ENCODE results near the gene TGFBR3L.

Gene TGFBR3L

DNA sequence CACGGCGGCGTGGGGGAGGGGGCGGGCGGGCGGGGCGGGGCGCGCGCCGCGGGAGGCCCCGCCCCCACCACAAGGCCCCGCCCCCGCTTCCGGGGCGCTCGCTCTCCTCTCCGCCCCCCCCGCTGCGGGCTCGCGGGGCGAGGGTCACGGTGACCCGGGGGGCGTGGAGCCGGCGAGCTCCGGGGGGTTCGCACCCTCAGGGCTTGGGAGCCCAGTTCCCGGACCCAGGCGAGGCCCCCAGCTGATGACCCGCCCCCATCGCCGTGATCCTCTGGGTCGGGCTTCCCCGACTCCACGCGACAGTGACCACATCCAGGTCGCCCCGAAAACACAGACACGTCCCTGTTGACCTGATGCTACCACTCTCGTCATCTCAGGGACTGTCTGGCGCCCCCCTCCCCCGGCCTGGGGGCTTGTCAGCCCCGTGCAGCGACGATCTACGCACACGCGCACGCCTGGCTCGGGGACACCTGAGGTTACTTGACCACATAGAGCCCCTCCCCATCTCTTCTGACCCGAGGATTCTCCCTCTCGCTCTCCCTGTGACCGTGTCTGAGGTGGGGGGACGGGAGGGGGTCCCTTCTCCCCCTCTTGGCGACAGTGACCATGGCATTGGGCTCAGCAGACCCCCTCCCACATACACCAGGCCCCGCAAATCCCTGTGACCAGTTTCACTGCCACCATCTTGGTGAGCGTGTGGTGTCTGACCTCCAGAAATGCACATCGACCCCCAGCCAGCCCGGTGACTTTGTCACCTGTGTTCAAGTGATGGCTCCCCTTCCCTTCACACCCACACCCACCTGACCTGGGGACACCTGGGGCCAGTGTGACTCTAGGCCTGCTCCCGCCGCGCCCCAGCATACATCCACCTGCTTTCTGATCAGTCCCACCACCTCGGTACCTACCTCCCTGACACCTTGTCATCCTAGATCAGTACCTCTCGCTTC is 10.3 kb upstream of the TGFBR3L start:
- DNase-seq (ENCODE audit: low read depth): no peak

DNA sequence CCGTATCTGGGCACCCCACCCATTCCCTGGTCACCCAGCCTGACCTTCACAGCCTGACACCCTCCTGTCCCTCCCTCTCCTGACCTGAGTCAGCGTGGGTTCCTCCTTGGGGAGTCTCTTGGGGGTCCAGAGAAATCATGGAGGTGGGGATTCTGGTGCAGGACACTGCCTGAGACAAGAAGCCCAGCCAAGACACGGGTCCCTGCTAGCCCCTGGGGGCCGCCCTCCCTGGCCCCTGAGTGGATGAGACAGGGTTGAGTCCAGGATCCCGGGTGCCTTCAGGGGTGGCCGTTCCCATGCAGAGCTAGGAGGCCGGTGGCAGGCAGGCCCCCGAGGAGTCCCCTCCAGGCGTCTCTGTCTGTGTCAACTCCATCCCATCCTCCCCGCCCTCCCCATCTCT is 9.4 kb upstream of the TGFBR3L start:
- DNase-seq (ENCODE audit: low read depth): no peak

DNA sequence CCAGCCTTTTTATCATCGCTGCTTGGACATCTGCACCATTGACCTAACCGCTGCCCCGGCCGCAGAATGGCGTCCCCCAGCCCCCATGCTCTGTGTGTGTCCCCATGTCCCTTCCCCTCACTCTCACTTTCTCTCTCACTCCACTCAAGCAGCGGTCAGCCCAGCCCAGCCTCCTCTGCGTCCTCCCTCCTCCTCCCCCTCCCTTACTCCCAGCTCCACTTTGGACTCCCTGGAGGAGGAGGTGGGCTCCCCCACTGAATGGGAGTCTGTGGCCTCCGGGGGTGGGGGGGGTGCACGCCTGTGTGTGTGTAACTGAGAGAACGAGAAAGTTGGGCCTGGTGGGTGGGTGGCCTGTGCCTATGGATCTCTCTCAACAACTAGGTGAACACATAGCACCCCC is 8.8 kb upstream of the TGFBR3L start:
- no peak for DNase-seq (ENCODE audit: low read depth)

DNA sequence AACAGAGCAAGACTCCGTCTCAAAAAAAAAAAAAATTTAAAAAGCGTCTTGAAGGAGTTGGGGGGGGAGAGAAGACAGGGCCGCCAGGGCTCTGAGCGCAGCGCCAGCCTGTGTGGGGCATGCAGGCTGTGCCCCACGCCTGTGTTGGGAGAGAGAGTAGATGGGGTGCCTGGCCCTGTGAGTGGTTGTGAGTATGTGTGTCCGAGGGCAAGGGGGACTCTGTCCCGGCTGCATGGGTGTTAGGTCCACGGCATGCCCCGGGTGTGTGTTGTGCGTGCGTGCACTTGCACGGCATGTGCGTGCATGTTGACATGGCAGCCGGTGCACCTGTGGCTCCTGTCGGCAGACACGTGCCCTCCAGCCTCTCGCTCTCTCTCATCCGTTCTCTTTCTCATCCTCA is 7.5 kb upstream of the TGFBR3L start:
- no peak for DNase-seq (ENCODE audit: low read depth)

DNA sequence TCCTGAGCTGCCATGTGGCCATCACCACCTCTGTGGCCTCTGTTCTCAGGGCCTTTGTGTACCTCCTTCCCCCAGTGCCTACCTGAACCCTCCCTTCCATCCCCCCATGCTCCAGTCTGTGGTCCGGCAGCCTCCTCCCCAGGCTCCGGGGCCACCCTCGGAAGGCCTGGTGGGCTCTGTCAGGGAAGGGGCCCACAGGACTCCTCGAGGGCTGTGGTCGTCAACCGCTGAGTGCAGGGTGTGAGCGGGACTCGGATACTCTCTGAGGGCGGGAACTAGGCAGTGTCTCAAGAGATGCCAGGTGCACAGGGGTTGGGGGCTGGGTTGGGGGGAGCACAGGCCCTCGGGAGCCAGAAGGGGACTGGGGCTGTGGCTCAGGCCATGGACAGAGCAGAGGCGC is 7.1 kb upstream of the TGFBR3L start:
- DNase-seq (ENCODE audit: low read depth): no peak

DNA sequence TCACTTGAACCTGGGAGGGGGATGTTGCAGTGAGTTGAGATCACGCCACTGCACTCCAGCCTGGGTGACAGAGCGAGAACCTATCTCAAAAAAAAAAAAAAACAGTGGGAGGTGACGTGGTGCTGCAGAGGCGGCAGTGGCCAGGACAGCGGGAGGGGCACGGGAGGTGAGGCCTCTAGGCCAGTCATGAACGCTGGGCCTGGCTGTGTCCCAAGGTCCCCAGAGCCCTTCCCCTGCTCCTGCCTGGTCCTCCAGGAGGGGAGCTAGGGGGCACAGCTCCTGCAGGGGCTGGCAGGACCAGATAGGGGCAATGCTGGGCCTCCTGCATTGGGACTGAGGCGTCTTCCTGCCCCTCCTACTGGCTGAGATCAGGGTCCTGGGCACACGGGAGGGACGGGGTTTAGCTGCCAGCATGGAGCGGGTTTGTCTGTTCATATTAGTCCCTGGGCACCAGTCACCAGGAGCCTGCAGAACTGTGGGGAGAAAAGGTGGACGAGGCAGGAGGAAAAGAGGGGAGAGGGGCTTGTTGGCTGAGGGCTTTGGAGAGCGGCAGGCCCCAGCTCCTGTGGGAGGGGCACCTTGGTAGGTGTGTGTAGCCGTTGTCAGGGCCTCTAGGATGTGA is 6.4 kb upstream of the TGFBR3L start:
- no peak for DNase-seq (ENCODE audit: low read depth)

DNA sequence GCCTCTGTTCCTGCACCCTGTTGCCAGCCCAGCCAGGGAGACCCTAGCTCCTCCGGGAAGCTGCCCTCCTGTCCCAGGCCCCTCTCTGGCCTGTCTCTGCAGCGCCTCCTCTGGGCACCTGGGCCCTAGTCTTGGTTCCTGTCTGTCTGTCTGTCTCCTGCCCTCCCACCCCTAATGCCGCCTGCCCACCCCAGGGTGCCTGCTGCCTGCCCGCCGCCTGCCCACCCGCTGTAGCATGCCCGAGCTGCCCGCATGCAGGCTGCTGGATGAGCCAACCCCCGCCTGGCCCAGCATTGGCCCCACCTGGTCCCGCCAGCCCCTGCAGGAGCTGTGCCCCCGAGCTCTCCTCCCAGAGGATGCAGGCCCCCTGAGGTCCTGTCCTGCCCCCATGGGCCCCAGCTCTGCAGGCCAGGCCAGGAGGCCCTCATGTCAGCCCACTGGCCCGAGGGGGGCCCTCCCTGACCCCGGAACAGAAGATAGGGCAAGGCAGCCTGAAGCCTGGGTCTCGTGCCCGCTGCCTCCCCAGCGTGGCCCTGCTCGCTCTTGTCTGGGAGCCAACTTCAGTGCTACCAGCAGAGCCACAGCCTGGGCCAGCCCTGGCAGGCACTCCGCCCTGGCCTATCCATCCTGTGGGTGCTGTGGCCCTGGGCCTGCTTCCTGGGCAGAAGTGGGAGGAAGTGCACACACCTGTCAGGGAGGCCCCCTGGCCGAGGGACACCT is 5.7 kb upstream of the TGFBR3L start:
- no peak for DNase-seq (ENCODE audit: low read depth)

DNA sequence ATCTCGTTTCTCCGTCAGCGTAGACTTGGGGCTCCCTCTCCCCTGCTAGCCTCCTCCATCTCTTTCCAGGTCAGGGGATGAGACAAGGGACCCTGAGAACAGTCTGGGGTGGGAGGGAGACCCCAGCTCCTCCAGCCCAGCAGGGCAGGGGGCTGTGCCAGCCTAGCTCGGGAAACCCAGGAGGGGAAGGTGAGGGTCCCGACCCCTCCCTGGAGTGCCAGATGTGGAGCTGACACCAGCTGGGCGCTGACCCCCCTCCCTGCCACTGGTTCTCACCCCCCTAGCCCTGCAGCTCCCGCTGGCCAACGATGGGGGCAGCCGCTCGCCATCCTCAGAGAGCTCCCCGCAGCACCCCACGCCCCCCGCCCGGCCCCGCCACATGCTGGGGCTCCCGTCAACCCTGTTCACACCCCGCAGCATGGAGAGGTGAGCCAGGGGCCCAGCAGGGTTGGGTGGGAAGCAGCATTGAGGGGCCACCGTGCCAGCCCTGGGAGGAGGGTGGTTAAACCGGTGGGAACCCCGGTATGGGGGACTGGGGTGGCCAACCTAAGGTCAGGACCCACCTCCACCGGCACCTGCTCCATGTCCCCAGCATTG is 5.1 kb upstream of the TGFBR3L start:
- no peak for DNase-seq (ENCODE audit: low read depth)

DNA sequence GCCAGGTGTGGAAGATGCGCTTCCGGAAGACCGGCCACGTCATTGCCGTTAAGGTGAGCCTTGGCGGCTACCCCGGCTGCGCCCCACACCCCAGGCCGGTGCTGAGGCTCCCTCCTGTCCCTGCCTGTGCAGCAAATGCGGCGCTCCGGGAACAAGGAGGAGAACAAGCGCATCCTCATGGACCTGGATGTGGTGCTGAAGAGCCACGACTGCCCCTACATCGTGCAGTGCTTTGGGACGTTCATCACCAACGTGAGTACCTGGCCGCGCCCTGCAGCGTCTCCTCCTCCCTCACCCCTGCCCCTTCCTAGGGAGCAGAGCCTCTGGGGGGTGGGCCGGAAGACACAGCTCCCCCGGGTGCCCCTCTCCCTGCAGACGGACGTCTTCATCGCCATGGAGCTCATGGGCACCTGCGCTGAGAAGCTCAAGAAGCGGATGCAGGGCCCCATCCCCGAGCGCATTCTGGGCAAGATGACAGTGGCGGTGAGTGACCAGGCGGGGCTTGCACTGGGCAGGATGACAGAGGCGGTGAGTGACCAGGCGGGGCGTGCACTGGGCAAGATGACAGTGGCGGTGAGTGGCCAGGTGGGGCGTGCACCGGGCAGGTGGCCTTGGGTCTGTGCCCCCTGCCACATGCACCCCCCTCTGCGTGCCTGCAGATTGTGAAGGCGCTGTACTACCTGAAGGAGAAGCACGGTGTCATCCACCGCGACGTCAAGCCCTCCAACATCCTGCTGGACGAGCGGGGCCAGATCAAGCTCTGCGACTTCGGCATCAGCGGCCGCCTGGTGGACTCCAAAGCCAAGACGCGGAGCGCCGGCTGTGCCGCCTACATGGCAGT is 4.1 kb upstream of the TGFBR3L start:
- no peak for DNase-seq (ENCODE audit: low read depth)

DNA sequence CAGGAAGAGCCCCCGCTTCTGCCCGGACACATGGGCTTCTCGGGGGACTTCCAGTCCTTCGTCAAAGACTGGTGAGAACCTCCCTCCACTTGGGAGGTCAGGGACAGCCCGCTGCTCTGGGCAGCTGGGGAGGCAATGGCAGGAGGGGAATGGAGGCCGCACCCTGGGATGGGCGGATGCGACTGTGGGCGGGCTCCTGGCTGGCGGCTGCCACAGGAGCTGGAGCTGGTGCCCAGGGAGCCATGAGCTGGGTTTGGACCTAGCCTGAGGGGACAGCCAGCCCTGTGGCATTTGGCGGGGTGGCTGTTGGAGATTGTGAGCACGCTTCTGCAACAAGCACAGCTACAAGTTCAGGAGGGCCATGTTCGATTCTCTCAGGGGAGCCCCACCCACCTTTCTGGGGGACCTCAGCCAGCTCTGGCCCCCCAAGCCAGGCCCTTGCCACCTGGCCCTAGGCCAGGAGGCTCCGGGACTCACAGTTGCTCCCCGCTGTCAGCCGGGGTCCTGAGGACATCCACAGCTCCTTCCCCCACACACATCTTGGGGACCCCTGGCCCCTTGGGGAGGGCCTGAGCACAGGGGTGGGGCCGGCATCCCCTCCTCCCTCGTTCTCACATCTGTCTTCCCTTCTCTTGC is 3.0 kb upstream of the TGFBR3L start:
- no peak for DNase-seq (ENCODE audit: low read depth)

DNA sequence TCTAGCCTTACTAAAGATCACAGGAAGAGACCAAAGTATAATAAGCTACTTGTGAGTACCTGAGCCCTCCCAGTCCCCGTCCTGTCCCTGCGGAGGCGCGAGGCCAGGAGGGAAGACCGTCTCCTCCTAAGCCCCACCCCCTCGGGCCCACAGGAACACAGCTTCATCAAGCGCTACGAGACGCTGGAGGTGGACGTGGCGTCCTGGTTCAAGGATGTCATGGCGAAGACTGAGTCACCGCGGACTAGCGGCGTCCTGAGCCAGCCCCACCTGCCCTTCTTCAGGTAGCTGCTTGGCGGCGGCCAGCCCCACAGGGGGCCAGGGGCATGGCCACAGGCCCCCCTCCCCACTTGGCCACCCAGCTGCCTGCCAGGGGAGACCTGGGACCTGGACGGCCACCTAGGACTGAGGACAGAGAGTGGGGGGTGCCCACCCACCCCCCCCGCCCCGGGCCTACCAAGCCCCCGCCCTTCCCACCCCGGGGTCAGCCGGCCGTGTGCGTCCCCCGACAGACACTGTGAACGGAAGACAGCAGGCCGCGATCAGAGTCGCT is 2.4 kb upstream of the TGFBR3L start:
- no peak for DNase-seq (ENCODE audit: low read depth)

DNA sequence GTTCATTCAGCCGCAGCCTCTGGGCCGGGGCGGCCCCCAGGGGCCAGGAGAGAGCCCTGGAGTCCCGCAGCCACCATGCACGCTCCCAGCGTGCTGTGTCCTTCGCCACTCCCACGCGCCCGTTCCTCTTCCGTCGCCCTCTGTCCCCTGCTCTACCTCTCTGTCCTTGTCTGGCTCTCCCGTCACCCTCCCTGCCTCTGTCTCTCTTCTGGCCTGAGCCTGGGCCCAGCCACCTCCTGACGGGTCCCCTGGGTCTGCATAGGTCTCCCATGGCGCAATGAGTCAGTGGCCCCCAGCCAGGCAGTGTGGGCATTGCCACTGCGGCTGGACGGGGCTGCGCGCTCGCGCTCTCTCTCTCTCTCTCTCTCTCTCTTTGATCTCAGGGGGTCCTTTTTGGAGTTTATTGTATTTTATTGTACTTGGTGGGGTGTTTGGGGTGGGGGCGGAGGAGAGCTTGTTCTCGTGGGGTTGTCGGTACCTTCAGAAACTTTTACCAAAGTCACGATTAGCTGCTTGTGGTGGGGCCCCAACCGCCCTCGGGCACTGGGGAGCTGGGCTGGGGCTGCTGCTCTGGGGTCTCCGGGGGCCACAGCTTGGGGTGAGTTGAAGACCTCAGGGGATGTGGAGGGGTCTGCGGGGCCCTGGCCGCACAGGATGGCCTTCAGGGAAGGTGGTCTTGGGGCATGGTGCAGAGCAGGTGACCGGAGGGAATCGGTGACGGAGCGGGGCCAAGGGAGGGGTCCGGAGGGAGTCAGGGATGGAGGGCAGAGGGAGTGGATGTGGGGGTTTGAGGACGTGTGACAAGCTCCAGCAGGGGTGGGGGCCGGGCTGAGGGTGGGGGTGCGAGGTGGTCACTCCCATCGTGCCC is 1.7 kb upstream of the TGFBR3L start:
- DNase-seq (ENCODE audit: low read depth): no peak

DNA sequence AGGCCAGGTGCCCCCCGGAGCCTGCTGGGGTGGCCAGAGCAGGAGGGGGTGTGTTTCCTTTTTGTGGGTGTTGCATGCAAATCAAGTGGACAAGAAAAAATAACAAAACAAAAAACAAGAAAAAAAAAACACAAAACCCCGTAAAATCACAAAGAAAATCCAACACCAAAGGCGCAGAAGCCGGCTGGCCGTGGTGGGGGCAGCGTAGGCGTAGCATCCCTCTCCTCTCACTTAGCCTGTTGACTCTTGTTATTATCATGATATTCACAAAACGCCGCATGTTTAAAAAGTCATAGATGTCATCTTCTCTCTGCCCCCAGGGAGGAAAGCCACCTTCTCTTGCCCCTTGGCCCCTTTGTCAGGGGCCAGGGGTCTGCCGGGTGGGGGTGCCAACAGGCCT is 978 bp upstream of the TGFBR3L start:
- no peak for DNase-seq (ENCODE audit: low read depth)

DNA sequence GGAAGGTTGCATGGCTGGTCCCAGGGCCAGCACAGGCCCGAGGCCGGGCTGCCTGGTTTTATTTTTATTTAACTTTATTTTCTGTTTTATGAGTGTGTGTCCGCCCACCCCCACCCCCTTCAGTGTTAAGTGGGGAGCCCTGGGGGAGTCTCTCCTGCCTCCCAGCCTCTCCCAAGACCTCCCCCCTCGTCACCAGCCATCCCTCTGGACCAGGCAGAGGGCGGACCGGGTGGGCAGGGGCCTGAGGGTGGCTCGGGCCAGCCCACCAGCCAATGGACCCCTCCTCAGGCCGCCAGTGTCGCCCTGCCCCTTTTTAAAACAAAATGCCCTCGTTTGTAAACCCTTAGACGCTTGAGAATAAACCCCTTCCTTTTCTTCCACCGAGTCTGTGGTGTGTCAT is 531 bp upstream of the TGFBR3L start:
- no peak for DNase-seq (ENCODE audit: low read depth)

DNA sequence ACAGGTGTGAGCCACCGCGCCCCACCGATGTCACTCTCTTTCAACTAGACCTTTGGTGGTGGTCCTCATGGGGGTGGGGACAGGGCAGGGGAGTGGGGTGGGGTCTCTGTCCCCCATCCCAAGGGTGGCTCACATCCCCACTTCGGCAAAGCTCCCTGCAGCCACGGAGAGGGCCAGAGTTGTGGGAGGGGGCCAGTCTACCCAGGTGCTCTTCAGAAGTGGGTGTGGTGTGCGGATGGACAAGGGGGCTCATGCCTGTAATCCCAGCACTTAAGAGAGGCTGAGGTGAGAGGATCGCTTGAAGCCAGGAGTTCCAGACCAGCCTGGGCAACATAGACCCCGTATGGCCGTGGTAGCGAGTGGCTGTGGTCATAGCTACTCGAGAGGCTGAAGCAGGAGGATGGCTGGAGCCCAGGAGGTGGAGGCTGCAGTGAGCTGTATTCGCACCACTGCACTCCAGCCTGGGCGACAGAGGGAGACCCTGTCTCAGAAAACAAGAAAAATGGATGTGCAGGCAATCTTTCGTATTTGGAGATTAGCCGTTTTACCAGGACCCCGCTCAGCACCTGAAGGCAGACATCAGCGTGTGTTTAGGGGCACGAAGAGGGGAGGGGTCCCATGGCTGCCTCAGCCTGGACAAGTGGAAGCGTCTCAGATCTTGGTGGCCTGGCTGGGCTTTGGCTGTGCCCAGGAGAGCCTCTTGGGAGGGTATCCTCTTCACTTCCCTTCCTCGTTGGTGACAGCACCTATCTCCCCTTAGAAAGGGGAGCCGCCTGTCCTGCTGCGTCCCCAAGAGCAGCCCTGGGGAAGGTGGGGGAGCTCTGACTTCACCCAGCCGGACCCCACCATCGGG is 846 bp downstream of the TGFBR3L start:
- DNase-seq (ENCODE audit: low read depth): no peak

DNA sequence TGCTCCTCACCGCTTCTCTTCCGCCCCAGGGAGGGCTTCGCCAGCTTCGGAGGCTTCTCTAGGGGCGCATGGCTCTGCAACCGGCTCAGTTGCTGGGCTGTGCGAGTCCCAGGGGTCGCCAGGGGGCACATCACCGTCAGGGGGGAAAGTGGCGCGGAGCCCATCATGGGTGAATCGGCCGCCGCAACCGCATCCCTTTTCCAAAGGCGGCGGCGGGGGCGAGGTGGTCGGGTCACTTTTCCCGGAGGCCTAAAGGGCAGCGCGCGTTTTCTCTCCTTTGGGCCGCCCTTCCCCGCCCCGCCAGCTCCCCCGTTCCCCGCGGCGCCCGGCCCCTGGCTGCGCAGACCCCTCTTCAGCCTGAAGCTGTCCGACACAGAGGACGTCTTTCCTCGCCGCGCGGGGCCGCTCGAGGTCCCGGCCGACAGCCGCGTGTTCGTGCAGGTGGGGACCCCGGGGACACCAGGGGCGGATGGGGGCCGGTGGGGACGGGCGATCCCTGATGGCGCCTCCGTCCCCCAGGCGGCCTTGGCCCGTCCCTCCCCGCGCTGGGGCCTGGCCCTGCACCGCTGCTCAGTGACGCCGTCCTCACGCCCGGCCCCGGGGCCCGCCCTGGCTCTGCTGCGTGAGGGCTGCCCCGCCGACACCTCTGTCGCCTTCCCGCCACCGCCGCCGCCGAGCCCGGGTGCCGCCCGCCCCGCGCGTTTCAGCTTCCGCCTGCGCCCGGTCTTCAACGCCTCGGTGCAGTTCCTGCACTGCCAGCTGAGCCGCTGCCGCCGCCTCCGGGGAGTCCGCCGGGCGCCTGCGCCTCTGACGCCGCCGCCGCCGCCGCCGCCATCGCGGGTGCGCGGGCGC is 1.7 kb downstream of the TGFBR3L start:
- DNase-seq (ENCODE audit: low read depth): no peak

DNA sequence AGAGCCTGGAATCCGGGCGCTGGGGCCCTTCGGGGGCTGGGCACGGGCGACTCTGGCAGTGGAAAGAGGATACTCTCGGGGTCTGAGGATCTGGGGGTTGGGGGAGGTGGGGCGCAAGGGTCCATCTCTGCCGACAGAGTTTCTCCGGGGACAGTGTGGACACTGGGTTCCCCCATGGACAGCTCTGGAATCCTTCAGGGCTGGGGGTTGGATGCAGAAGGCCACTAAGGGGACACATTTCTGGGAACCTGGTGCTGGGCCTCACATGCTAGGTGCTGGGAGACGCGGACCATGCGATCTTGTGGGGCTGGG is 2.3 kb downstream of the TGFBR3L start:
- DNase-seq (ENCODE audit: low read depth): no peak

Measured in activated T-cell treated with anti-CD3 and anti-CD28 coated beads for 1 hour (primary cell).